Measurements from ENCODE around the gene MACROD2.

DNA sequence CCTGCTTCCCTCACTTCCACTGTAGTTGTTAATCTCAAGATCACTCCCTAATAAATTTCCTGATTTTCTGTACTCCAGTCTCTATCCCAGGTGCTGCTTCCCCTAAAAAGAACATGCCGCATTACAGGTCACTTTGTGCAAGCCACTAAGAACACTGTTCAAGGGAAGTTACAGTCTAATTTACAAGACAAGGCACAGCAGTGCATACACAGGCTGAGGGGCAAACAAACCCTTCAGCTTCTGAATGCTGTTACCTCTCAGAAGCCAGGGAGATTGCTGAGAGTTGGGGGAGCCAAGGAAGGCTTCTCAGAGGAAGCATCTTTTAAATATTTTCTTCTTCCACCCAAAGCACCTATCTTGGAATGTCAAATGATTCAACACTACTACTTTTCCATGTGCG is 787.4 kb downstream of the MACROD2 start:
- no peak for TF ChIP-seq POLR2AphosphoS5 (IDR thresholded peaks at IDR 0.05; ENCODE audit: low read depth, low read length)
- TF ChIP-seq TAF1 (IDR thresholded peaks at IDR 0.05; ENCODE audit: borderline replicate concordance, insufficient read depth, low read length) = no peak
